HEK293 (cell line): ENCODE data around the gene GPX3.

Source experiments
- CTCF ChIP-seq: fragments of 450-650 bp; formaldehyde crosslinking; IDR thresholded peaks from 2 replicates; pipeline ENCODE4 v1.5.1; 2016; ENCODE audit warnings: missing biosample characterization, missing genetic modification characterization
- YY1 ChIP-seq: fragments of 450-650 bp; formaldehyde crosslinking; IDR thresholded peaks from 2 replicates; pipeline ENCODE4 v1.5.1; 2018; ENCODE audit warnings: missing biosample characterization, missing genetic modification characterization
- ZNF157 ChIP-seq: fragments of 450-650 bp; formaldehyde crosslinking; IDR thresholded peaks from 2 replicates; pipeline ENCODE4 v1.5.1; 2016; ENCODE audit warnings: missing biosample characterization, missing genetic modification characterization
- ZNF248 ChIP-seq: fragments of 450-650 bp; formaldehyde crosslinking; IDR thresholded peaks from 2 replicates; pipeline ENCODE4 v1.5.1; 2017; ENCODE audit warnings: missing biosample characterization, missing genetic modification characterization
- ZNF510 ChIP-seq: fragments of 450-650 bp; formaldehyde crosslinking; IDR thresholded peaks from 2 replicates; pipeline ENCODE4 v1.5.1; 2018; ENCODE audit warnings: mild to moderate bottlenecking, missing genetic modification characterization, missing biosample characterization; ENCODE audit not compliant: insufficient replicate concordance
- ZNF530 ChIP-seq: fragments of 450-650 bp; formaldehyde crosslinking; IDR thresholded peaks from 2 replicates; pipeline ENCODE4 v1.5.1; 2016; ENCODE audit warnings: low read depth, missing biosample characterization, missing genetic modification characterization
- ZNF76 ChIP-seq: fragments of 450-650 bp; formaldehyde crosslinking; IDR thresholded peaks from 2 replicates; pipeline ENCODE4; 2016; ENCODE audit warnings: low read depth, missing biosample characterization, missing genetic modification characterization, borderline replicate concordance

- no peak for TF ChIP-seq CTCF
- TF ChIP-seq ZNF157: no peak
- TF ChIP-seq ZNF530: no peak
- no peak for TF ChIP-seq ZNF248
- TF ChIP-seq ZNF76 (tag by site-specific recombination): no peak
- TF ChIP-seq ZNF510 (tag by site-specific recombination): no peak
- TF ChIP-seq YY1 (tag by site-specific recombination): no peak
Observed at GRCh38 chr5:151063142-151063989, 43.0 kb downstream of the GPX3 start.
